Stimulated activated CD4-positive, alpha-beta T cell treated with anti-CD3 and anti-CD28 coated beads, TNF-alpha, amount 100 ng/mL, for 4 hours (primary cell): Measurements from ENCODE around the gene CLDN18.

Experiments
- DNase-seq, 3 experiments: peaks; one replicate each; pipeline ENCODE4 v3.0.0-alpha.2; 2020; ENCODE audit warnings: low read depth in 3 of 3

The CLDN18 gene

GRCh38 chr3:138009476-138010272 is at the start of gene CLDN18:
TSS of gene CLDN18 (plus strand) at chr3:138010165. CDS start at chr3:138010226, 61 bp downstream.
- no peak for DNase-seq

GRCh38 chr3:137962251-137962650 is 47.7 kb upstream of the CLDN18 start:
- DNase-seq = no peak

DNA sequence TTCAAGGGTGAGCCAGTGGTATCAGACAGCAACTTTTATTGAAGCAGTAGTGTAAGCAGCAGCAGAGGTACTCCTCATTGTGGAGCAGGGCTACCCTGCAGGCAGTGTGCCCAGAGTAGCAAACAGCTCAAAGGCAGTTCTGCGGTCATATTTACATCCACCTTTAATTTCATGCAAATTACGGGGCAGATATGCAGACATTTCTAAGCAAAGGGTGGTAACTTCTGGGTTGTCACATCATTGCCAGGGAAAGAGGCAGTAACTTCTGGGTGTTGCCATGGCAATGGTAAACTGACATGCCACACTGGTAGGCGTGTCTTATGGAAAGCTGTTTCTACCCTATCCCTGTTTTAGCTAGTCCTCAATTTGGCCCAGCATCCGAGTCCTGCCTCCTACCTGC is 46.5 kb upstream of the CLDN18 start:
- DNase-seq = no peak

GRCh38 chr3:137970914-137971831 is 38.8 kb upstream of the CLDN18 start:
- peak; percentile 2 to 26 (median 13) for DNase-seq

GRCh38 chr3:137972396-137972795 is 37.6 kb upstream of the CLDN18 start:
- DNase-seq = no peak

- DNase-seq = no peak
Observed at GRCh38 chr3:137978328-137978727, 31.6 kb upstream of the CLDN18 start.

DNA sequence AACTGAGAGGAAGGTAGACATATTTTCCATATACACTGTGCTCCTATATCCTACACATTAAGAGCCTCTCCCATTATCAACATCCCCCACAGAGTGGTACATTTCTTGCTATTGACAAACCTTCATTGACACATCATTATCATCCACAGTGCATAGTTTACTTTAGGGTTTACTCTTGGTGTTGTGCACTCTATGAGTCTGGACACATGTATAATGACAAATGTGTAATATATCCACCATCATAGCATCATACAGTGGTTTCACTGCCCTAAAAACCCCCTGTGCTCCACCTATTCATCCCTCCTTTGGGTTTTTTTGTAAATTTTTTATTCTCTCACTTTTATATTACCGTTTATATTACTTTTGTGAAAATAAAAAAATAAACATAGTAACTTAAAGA is 22.2 kb upstream of the CLDN18 start:
- no peak for DNase-seq

GRCh38 chr3:137988152-137988551 is 21.8 kb upstream of the CLDN18 start:
- no peak for DNase-seq

GRCh38 chr3:137988982-137989381 is 21.0 kb upstream of the CLDN18 start:
- DNase-seq = no peak

DNA sequence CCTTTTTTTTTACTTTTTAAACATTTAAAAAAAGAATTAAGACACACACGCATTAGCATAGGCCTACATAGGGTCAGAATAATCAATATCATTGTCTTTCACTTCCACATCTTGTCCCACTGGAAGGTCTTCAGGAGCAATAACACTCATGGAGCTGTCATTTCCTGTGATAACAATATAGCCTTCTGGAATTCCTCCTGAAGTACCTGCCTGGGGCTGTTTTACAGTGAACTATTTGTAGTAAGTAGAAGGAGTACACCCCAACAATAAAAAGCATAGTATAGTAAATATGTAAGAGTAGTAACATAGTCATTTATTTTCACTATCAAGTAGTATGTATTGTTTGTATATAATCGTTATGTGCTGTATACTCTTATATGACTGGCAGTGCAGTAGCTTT is 19.5 kb upstream of the CLDN18 start:
- DNase-seq = no peak

- DNase-seq = no peak
Observed at GRCh38 chr3:137992592-137992991, 17.4 kb upstream of the CLDN18 start.

GRCh38 chr3:137998121-137999042 is 11.6 kb upstream of the CLDN18 start:
- DNase-seq = no peak

- no peak for DNase-seq
Observed at GRCh38 chr3:138003069-138003468, 6.9 kb upstream of the CLDN18 start.

DNA sequence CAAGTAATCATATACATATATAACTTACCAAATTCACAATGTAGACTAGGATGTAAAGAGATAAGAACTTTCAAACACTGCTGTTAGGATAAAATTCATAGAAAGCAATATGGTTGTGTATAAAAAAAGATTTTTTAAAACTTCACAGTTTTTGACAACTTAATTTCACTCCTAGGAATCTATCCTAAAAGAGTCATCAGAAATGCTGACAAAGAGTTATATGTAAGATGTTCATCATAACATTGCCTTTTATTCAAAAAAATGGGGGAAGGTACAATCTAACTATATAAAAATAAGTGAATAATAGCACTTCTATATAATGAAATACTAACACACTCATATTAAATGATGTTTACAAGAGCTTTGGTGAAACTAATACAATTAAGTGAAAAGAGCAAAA is 4.3 kb upstream of the CLDN18 start:
- no peak for DNase-seq

GRCh38 chr3:138007898-138008297 is 2.1 kb upstream of the CLDN18 start:
- DNase-seq = no peak

- DNase-seq = no peak
Observed at GRCh38 chr3:138010273-138010590, 267 bp downstream of the CLDN18 start.

GRCh38 chr3:138011722-138012121 is 1.8 kb downstream of the CLDN18 start:
- no peak for DNase-seq

GRCh38 chr3:138012526-138012925 is 2.6 kb downstream of the CLDN18 start:
- DNase-seq = no peak

DNA sequence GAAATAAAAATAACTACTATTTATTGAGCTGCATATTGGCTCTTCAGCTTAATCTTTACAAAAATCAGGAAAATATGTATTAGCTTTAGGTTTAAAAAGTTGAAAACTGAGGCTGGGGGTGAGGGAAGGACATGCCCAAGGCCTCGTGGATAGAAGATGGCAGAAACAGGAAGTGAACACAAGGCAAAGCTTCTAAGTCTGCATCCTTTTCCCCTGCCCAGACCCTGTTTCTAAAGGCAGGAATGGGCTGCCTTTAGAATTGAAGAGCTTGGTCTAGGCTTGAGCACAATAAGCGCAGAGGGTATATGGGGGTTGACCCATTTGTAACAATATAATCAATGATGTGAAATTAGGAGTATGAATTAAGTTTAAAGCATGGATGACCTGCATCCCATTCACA is 6.1 kb downstream of the CLDN18 start:
- no peak for DNase-seq

DNA sequence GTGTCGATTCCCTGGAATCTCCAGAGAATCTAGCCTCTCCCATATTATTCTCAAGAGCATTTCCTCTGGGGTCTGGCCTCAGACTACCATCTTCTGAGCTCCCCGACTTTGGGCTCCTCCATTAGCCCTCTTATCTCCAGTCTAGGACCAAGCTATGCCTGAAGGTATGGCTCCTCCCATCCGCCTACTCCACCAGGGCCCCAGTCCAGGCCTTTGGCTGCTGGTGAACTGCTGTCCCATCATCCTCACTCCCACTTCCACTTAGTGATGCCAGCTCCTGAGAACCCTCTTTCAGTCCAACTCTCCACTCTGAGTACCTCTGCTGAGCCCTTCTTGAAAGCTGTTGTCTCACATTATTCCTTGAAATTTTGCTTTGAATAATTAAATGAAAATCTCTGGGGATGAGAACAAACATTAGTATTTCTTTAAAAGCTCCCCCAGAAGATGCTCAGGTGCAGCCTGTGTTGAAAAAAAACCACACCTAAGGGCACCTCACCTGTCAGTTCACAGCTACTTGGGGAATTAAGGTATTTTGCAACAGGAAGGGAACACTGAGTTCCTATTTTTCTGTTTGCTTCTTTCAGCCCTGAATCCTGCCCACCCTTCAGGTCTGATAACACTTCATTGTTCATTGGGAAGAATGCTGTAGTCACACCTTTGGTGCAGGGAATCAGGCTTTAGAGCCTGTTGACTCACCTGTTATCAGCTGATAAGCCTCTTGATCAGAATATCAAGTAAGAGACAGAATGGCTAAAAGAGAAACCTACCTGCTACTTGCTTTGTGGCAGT is 9.5 kb downstream of the CLDN18 start:
- no peak for DNase-seq

DNA sequence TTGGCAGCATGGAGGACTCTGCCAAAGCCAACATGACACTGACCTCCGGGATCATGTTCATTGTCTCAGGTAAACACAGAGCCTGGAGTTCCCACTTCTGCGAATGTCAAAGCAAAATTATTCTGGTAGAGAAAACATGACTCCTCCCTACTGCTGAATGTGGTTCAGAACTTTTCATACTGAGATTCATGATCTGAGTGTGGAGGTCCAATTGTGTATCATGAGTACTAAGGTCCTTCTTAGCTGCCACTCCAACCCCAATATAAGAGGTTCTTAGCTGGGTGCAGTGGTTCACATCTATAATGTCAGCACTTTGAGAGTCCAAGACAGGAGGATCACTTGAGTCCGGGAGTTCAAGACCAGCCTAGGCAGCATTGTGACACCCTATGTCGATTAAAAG is 13.8 kb downstream of the CLDN18 start:
- DNase-seq = no peak
